T-helper 2 cell treated with Interferon-gamma antibody and Interleukin-4, amounts not matched to agents 100 ng/mL and 5 ng/mL, for 36 hours (primary cell): ENCODE measurements around the gene ZNF467. TPM values are rescaled to one million over a fixed set of nuclear protein-coding genes. Genes with fewer than 3 reads are reported as not detected.

Experiments used
- intact Hi-C: fragments of 100-400 bp; cut with micrococcal nuclease; formaldehyde crosslinking; loops from one replicate; pipeline ENCODE4 v1.15.1; 2023
- total RNA-seq: library from RNA; stranded (reverse); gene quantifications from 2 replicates; pipeline ENCODE4 v1.2.3, GENCODE V29; 2022

Gene ZNF467, protein sequence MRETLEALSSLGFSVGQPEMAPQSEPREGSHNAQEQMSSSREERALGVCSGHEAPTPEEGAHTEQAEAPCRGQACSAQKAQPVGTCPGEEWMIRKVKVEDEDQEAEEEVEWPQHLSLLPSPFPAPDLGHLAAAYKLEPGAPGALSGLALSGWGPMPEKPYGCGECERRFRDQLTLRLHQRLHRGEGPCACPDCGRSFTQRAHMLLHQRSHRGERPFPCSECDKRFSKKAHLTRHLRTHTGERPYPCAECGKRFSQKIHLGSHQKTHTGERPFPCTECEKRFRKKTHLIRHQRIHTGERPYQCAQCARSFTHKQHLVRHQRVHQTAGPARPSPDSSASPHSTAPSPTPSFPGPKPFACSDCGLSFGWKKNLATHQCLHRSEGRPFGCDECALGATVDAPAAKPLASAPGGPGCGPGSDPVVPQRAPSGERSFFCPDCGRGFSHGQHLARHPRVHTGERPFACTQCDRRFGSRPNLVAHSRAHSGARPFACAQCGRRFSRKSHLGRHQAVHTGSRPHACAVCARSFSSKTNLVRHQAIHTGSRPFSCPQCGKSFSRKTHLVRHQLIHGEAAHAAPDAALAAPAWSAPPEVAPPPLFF
- total RNA-seq: not detected in 2 replicates

DNA sequence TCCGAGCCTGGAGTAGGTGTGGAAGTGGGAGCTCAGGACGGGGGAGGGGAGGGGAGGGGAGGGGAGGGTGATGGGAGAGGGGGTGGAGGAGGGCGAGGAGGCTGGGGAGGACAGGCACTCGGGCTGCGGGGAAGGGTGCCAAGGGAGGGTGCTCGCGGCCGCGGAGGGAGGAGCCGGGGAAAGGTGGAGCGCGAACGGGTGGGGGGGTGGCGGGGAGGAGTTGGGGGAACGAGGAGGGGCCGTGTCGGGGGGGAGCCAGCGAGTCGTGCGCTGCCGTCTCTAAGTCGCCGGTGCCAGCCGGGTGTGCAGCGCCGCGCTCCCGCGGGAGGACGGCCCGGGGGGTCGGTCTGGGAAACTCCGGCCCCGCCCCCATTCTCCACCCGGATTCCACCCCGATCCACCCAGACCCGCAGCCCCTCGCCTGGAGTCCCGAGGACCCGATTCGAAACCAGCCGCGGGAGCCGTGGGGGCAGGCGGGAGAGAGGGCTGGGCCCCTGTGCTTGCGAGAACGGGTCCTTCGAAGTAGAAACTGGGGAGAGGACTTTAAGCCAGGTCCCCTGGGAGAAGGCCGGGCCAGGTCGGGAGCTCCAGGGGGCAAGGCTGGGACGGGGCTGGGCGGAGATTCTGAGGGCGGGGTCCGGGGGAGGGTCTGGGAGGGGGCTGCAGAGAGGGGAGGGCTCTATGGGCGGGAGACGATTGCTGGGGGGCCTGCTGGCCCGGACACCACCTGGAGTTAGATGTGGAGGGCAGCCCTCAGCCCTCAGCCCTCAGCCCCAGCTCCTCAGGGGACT, at the start of gene ZNF467:
TSS of gene ZNF467 (minus strand) at position 143 of the 791 bp plus-strand sequence. CDS start 2,556 bp downstream, outside the sequence.
- intact Hi-C loops: no loop called here

DNA sequence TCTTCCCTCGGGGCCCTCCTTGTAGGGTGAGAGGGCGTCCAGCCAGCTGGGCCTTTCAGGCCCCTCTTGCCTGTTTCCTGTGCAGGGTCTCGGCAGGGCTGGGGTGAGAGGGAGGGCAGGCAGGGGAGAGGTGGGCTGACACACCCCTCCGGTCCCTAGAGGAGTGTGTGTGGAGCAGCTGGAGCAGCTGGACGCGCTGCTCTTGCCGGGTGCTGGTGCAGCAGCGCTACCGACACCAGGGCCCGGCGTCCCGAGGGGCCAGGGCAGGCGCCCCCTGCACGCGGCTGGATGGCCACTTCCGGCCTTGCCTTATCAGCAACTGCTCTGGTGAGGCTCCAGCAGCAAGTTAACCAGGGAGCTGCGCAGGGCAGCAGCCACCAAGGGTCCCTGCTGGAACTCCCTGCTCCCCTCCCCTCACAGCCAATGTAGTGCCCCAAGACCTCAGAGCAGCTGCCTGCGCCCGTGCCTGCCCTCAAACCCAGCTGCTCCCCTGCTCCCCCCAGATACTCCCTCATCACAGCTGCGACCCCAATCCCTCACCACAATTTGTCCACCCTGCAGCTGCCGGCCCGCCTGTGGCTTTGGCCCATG, 49.1 kb upstream of the ZNF467 start:
- intact Hi-C loops: no loop called here

DNA sequence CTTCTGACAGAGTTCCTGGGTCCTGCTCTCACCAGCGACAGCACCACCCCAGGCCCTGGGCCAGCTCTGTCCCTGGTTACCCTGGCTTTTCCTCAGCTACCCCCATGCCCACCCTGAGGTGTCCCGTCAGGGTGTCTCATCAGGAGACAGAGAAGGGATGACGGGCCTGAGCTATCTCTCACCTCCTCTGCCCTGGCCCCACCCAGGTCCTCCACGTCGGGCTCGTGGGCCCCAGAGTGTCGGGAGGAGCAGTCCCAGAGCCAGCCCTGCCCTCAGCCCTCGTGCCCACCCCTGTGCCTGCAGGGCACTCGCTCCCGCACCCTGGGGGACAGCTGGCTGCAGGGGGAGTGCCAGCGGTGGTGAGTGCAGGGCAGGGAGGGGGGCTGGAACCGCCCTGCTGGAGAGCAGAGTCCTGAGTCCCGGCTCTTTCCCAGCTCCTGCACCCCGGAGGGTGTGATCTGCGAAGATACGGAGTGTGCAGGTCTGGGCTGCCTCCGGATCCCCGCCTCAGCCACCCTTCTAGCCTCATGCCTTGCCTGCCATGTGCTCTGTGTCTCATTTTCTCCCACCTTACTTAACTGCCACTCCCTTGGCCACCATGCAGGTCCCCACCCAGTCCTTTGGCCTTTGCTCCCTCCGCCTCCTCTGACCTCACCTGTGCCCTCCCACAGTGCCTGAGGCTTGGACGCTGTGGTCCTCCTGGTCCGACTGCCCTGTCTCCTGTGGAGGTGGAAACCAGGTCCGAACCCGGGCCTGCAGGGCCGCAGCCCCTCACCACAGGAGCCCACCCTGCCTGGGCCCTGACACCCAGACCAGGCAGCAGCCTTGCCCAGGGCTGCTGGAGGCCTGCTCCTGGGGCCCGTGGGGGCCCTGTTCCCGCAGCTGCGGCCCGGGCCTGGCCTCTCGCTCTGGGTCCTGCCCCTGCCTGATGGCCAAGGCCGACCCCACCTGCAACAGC, 48.1 kb upstream of the ZNF467 start:
- intact Hi-C loops: no loop called here

DNA sequence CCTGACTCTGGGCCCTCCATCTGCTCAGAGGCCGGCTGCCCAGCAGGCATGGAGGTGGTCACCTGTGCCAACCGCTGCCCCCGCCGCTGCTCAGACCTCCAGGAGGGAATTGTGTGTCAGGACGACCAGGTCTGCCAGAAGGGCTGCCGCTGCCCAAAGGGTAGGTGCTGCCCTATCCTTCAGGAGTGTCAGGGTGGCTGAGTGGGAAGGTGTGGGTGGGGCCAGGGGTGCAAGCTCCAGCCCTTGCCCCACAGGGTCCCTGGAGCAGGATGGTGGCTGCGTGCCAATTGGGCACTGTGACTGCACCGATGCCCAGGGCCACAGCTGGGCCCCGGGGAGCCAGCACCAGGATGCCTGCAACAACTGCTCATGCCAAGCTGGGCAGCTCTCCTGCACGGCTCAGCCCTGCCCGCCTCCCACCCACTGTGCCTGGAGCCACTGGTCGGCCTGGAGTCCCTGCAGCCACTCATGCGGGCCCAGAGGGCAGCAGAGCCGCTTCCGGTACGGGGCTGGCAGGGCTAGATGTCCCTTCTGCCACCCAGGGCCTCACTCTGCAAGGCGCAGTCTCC, 47.3 kb upstream of the ZNF467 start:
- intact Hi-C loops: no loop called here

DNA sequence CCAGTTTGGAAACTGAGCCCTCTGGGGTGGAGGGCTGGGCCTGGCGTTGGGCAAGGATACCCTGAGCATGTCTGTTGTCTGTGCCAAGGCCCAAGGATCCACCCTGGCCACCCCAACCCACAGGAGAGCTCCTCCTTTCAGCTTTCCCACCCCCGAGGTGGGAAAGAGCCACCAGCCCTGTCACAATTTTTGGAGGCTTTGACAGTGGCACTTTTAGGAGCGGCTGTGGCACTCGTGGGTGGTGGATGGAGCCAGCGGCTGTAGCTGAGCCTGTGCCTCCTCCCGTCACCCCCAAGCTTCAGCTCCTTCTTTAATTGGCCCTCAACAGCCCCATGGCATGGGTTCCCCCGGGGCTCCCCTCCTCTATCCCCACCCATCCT, 46.6 kb upstream of the ZNF467 start:
- intact Hi-C loops: no loop called here

DNA sequence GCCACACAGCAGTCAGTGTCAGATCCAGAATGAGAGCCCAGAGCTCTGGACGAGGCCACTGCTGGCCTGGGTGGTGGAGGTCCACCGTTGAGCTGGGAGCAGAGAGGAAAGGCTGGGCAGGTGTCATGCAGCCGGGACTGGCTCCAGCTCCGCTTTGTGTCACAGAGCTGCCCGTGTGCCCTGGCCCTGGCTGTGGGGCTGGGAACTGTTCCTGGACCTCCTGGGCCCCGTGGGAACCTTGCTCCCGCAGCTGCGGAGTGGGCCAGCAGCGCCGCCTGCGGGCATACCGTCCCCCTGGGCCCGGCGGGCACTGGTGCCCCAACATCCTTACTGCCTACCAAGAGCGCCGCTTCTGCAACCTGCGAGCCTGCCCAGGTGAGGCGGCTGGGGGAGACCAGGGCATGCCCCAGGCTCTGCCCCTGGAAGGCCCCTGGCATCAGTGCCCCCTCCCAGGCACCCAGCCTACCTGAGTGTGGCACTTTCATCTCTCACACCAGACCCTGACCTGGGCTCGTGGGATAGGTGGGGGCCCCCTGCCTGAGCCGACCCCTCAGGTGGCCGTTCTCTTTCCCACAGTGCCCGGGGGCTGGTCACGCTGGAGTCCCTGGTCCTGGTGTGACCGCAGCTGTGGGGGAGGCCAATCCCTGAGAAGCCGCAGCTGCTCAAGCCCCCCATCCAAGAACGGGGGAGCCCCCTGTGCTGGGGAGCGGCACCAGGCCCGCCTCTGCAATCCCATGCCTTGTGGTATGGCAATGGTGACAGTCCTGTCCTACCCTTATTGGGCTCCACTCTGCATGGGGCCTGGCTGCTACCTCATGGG, 46.0 kb upstream of the ZNF467 start:
- intact Hi-C loops: no loop called here

DNA sequence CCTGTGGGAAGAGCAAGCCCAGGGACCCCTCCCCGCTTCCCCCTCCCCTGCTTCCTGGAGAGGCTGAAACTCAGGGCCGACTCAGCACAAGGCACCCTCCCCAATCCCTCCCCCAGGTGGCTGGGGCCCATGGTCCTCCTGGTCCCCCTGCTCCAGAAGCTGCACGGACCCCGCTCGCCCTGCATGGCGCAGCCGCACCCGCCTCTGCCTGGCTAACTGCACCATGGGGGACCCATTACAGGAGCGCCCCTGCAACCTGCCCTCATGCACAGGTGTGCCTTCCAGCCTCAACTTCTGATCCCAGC, 45.1 kb upstream of the ZNF467 start:
- intact Hi-C loops: no loop called here

DNA sequence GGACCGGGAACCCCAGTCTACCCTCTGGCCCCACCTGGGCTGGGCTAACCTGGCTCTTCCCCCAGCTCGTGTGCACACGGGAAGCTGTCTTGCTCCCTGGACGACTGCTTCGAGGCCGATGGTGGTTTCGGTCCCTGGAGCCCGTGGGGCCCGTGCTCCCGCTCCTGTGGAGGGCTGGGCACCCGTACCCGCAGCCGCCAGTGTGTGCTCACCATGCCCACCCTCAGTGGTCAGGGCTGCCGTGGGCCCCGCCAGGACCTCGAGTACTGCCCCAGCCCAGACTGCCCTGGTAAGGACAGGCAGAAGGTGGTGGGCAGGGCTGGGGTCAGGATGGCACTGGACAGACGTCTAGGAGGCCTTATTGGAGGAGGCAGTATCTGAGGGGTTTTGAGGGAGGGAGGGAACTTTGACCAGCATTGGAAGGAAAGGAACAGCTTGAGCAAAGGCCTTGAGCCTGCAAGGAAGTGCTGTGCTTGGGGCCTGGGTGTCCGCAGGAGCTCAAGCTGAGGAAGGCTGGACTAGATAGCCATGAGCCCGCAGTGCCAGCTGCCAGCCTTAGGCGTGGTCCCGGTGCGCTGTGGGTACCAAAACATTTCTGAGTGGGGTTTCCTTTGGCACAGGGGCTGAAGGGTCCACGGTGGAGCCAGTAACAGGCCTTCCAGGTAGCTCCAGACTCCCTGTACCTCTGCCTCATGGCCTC, 44.6 kb upstream of the ZNF467 start:
- intact Hi-C loops: no loop called here

DNA sequence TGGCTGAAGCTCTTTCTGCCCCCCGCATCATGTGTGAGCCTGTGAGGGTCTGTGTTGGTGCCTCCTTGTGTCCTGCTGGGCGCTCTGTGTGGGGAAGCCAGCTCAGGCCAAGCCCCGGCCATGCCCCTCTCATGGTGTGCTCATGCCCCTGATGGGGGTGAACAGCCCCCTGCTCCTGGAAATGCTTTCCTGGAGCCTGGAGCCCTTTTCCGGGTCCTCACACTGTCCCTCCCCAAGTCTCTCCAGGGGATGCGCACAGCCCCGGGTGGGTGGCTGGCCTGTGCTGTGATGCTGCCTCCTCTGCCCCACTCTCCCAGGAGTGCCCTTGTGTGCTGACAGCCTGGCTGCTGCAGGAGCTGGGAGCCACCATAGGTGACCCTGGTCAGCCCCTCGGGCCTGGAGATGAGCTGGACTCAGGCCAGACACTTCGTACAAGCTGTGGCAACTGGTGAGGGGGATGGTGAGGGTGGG, 43.9 kb upstream of the ZNF467 start:
- intact Hi-C loops: no loop called here

DNA sequence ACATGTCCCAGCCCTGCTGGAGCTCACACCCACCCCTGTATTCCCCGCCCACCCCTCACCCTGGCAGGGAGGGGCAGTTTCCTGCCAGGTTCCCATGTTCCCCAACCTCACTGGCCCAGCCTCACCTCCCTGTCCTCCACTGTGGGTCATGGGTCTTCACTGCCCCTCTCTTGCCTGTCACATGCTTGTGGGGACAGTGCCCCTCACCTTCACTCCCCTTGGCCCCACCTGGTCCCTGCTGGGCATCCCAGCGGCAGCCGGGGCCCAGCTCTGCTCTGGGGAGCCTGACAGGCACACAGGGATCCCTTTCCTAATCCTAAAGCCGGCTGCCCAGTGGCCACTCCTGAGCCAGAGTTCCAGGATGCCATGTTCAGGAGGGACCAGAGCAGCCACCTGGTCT, 43.4 kb upstream of the ZNF467 start:
- intact Hi-C loops: no loop called here

DNA sequence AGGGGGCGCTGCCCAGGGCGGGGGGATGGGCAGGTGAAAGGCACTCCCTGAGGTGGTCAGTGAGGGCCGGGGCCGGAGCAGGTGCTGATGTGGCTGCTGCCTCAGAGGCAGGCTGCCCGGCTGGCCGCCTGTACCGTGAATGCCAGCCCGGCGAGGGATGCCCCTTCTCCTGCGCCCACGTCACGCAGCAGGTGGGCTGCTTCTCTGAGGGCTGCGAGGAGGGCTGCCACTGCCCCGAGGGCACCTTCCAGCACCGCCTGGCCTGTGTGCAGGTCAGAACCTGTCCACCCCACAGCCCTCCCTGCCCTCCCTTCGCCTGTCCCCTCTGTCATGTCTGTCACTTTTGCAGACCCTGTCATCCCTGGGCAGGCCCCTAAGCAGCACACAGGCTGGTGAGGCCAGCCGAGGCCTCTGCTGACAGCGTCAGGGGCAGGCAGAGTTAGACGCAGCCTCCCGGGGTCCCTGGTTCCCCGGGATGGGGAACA, 42.9 kb upstream of the ZNF467 start:
- intact Hi-C loops: no loop called here

DNA sequence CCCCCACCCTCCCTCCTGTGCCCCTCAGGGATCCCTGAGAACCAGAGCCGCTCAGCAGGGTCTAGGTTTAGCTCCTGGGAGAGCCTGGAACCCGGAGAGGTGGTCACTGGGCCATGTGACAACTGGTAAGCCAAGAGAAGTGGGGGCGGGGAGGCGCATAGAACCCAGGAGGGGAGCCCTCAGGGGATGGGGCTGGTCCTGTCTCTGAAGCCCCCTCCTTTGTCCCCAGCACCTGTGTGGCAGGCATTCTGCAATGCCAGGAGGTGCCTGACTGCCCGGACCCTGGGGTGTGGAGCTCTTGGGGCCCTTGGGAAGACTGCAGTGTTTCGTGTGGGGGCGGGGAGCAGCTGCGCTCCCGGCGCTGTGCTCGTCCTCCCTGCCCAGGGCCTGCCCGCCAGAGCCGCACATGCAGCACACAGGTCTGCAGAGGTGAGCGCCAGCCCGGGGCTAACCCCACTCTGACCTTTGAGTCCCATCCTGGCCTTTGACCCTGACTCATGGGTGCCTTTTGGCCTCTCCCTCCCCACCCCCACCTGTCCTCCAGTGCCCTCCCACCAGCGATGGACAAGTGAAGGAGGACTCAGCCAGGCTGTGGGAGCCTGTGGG, 42.4 kb upstream of the ZNF467 start:
- intact Hi-C loops: no loop called here

DNA sequence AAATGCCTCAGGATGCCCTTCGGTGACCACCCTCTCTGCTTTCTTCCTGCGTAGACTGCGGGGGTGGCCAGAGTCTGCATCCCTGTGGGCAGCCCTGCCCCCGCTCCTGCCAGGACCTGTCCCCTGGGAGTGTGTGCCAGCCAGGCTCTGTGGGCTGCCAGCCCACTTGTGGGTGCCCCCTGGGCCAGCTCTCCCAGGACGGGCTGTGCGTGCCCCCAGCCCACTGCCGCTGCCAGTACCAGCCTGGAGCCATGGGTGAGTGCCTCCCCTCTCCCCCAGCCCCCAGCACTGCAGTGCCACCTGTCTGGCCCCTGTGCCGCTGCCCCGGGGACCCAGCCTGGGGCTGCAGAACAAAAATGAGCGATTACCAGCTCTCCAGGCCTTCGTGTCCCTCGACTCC, 41.7 kb upstream of the ZNF467 start:
- intact Hi-C loops: no loop called here

DNA sequence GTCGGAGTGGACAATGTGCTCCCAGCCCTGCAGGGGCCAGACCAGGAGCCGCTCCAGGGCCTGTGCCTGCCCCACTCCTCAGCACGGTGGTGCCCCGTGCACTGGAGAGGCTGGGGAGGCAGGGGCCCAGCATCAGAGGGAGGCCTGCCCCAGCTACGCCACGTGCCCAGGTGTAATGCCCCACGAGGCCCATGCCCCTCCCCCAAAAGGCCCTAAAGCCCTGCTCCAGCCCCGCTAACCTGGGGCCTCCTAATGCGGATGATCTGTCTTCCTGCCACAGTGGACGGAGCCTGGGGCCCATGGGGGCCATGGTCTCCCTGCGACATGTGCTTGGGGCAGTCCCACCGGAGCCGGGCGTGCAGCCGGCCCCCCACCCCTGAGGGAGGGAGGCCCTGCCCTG, 41.1 kb upstream of the ZNF467 start:
- intact Hi-C loops: no loop called here

DNA sequence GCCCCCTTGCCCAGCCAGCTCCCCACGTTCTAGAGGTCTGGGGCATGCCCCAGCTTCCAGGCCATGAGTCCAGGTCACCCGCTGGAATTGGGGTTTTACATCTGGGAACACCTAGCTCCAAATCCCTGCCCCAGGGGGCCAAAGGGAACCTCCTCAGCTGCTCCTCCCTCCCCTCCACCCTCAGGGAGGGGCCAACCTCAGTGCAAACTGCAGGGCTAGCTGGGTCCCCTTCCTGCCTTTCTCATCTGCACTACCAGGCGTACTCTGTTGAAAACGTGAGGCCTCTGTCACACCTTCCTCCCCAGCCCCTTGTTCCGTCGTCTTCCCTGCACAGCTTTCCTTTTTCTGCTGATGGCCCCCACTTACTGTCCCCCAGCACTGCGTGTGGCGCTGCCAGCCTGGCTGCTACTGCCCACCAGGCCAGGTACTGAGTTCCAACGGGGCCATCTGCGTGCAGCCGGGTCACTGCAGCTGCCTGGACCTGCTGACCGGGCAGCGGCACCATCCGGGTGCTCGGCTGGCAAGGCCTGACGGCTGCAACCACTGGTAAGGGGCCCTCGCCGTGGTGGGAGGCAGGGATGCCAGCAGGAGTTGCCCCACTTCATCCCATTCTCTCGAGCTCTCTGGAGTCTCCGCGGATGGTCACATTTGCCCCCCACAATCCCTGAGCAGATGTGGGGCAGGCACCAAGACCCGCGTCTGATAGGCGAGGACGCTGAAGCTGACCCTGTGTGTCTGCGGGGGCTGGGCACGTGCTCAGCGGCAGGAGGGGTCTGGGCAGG, 40.1 kb upstream of the ZNF467 start:
- intact Hi-C loops: no loop called here

DNA sequence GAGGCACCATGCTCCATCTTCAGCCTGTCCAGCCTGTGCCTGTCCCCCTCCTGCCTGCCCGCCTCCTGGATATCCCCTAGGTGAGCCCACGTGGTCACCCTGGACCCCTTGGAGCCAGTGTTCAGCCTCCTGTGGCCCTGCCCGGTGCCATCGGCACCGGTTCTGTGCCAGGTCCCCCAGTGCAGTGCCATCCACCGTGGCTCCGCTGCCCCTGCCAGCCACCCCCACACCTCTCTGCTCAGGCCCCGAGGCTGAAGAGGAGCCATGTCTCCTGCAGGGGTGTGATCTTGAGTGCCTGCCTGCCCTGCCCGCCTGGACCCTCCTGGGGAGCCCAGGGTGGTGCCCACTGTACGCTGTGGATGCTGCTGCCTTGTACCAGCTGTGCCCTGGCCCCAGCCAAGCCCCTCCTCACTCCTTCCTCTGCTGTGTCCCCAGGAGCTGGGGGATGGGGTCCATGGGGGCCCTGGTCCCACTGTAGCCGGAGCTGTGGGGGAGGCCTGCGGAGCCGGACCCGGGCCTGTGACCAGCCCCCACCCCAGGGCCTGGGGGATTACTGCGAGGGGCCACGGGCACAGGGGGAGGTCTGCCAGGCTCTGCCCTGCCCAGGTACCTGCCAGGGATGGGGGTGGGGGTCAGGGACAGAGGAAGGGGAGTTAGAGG, 38.6 kb upstream of the ZNF467 start:
- intact Hi-C loops: no loop called here

DNA sequence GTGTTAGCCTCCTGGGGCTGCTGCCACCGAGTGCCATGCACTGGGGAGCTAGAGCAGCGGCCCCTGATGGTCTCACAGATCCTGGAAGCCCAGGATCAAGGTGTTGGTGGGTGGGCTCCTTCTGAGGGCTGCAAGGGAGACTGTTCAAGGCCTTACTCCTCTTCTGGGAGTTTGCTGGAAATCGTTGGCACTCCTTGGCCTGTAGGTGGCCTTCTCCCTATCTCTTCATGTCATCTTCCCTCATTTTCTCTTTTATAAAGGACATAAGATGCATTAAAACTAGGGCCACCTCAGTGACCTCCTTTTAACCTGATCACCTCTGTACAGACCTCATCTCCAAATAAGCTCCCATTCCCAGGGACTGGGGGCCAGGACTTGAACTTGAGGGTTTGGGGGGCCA, 37.8 kb upstream of the ZNF467 start:
- intact Hi-C loops: no loop called here
